Activated naive CD4-positive, alpha-beta T cell treated with anti-CD3 and anti-CD28 coated beads, Interleukin-2, amount 50 U/mL, for 24 hours (primary cell): ENCODE results near the gene SASS6.
"Not testable (repeated sequence)": the region's sequence is repeated elsewhere in the genome, so short reads cannot be mapped to it uniquely, and the experiment has no call there.

Source experiments
- H3K27ac Mint-ChIP-seq: one replicate; pipeline ENCODE4 v1.8.0; 2021; ENCODE audit warnings: mild to moderate bottlenecking, mixed read lengths
- H3K27me3 Mint-ChIP-seq: one replicate; pipeline ENCODE4 v1.8.0; 2021; ENCODE audit warnings: mixed read lengths
- H3K36me3 Mint-ChIP-seq: one replicate; pipeline ENCODE4 v1.8.0; 2021; ENCODE audit warnings: mixed read lengths
- H3K4me1 Mint-ChIP-seq: one replicate; pipeline ENCODE4 v1.8.0; 2021; ENCODE audit warnings: mixed read lengths
- H3K4me3 Mint-ChIP-seq: one replicate; pipeline ENCODE4 v1.8.0; 2021; ENCODE audit warnings: mild to moderate bottlenecking, mixed read lengths
- H3K9me3 Mint-ChIP-seq: one replicate; pipeline ENCODE4 v1.8.0; 2021; ENCODE audit warnings: mixed read lengths

Gene SASS6

GRCh38 chr1:100074604-100075395 lies 57.9 kb downstream of the SASS6 start:
- no peak overlapping the region for H3K27ac Mint-ChIP-seq
- no peak overlapping the region for H3K4me3 Mint-ChIP-seq
- peaks cover 8% of the 10 kb centered on the region for H3K4me1 Mint-ChIP-seq
- no peaks in the 10 kb centered on the region for H3K9me3 Mint-ChIP-seq
- no peaks in the 10 kb centered on the region for H3K27me3 Mint-ChIP-seq
- H3K36me3 Mint-ChIP-seq, result peaks cover 25% of the 10 kb centered on the region

- H3K27me3 Mint-ChIP-seq, result no peaks in the 10 kb centered on the region
- H3K9me3 Mint-ChIP-seq, result no peaks in the 10 kb centered on the region
- H3K4me1 Mint-ChIP-seq, result peaks cover 9% of the 10 kb centered on the region
- peaks cover 25% of the 10 kb centered on the region for H3K36me3 Mint-ChIP-seq
- no peak overlapping the region for H3K4me3 Mint-ChIP-seq
- H3K27ac Mint-ChIP-seq, result no peak overlapping the region
These were observed 59.2 kb downstream of the SASS6 start for GRCh38 chr1:100073531-100073930.

DNA sequence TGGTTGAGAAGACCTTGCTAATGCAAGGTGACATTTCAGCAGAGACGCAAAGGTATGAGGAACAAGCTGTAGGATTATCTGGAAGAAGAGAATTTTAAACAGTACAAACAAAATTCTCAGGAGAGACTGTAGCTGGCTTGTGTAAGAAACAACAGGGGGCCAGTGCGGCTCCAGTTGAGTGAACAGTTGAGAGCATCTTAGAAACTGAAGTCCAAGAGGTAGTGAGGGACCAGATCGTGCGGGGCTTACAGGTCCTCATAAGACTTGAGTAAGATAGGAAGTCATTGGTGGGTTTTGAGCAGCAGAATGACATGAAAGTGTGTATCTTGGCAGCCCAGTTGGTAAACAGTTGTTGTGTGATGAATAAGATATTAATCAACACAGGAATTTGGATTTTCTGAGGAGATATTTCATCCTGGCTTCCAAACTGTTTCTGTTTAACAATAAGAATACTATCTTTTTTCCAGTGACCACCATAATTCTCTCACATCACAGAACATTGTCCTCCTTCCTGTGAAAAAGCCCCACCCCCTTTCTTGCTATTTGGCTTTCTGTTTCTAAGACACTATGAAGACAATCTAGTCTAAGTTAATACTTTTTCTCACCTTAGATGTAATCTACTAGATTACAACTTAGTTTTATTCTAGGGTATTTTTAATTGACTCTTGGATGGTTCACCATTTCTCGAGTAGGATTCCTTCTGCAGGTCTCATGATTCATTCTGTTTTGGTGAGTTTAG lies 62.4 kb downstream of the SASS6 start:
- H3K27ac Mint-ChIP-seq, result peak overlapping the region; percentile 60
- no peaks in the 10 kb centered on the region for H3K9me3 Mint-ChIP-seq
- H3K4me1 Mint-ChIP-seq, result peaks cover 17% of the 10 kb centered on the region
- peaks cover 29% of the 10 kb centered on the region for H3K36me3 Mint-ChIP-seq
- H3K27me3 Mint-ChIP-seq, result no peaks in the 10 kb centered on the region
- H3K4me3 Mint-ChIP-seq, result no peak overlapping the region

DNA sequence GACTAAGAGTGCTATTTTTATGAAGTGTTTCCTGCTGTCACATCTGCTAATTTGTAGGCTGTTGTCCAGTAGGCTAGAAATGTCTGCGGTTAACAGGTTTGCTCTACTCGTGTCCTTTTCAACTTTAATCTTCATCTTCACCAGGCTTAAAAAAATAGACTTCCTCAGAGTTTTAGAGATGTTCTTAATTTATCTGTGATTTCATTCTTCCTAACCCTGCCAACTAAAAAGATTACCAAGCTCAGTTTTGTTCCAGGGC lies 66.8 kb downstream of the SASS6 start:
- Mint-ChIP-seq H3K4me3 (no peak overlapping the region), H3K27me3 (no peaks in the 10 kb centered on the region)

GRCh38 chr1:100065183-100065968 lies 67.4 kb downstream of the SASS6 start:
- Mint-ChIP-seq H3K36me3 (peaks cover 24% of the 10 kb centered on the region), H3K27ac (peak overlapping the region; percentile 39), H3K27me3 (no peaks in the 10 kb centered on the region), H3K4me1 (peaks cover 32% of the 10 kb centered on the region), H3K4me3 (no peak overlapping the region), H3K9me3 (no peaks in the 10 kb centered on the region)

More for the DNA sequence above, 66.8 kb downstream of the SASS6 start:
- H3K9me3 Mint-ChIP-seq, result no peaks in the 10 kb centered on the region
- H3K36me3 Mint-ChIP-seq, result peaks cover 22% of the 10 kb centered on the region
- H3K4me1 Mint-ChIP-seq, result peaks cover 27% of the 10 kb centered on the region
- peak overlapping the region; percentile 39 for H3K27ac Mint-ChIP-seq

- no peaks in the 10 kb centered on the region for H3K9me3 Mint-ChIP-seq
- no peaks in the 10 kb centered on the region for H3K27me3 Mint-ChIP-seq
- H3K27ac Mint-ChIP-seq, result no peak overlapping the region
- H3K36me3 Mint-ChIP-seq, result peaks cover 22% of the 10 kb centered on the region
- H3K4me3 Mint-ChIP-seq, result no peak overlapping the region
- peaks cover 32% of the 10 kb centered on the region for H3K4me1 Mint-ChIP-seq
These were observed 71.0 kb downstream of the SASS6 start for GRCh38 chr1:100061681-100062080.

DNA sequence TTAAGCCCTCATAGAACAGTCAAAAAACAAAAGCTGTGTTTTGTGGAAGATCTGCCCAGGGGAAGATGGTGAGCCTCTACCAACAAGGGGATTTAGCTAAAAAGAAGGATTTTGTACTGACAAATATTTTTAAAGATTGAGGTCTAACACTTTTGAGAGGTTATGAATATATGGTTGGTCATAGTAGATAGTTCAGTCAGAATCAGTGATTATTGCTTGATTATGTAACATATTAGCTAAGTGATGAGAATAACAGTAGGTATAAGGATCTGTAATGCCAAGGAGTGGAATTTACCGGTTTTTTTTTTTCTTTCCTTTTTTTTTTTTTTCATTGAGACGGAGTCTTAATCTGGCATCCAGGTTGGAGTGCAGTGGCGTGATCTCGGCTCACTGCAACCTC lies 79.0 kb downstream of the SASS6 start:
- peak overlapping the region; percentile 11 for H3K27ac Mint-ChIP-seq

DNA sequence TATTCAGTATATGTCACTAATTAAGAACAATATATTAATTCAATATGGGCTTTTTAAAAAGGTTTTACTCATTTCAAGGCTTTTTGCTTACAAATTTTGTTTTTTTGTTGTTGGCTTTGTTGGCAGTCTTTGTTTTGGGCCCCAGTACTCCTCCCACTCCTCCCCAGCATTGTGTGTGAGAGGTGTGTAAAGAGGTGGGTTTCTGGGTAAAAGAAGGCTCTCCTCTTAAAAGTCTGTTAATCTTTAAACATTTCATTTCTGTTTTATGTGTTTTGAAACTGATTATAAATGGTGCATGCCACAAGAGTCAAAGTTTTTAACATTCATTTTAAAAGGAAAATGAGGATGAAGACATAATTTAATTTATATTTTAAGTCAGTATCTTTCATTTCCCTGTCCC lies 79.6 kb downstream of the SASS6 start:
- peaks cover 18% of the 10 kb centered on the region for H3K36me3 Mint-ChIP-seq
- H3K27me3 Mint-ChIP-seq, result no peaks in the 10 kb centered on the region
- no peaks in the 10 kb centered on the region for H3K9me3 Mint-ChIP-seq
- H3K4me1 Mint-ChIP-seq, result peaks cover 56% of the 10 kb centered on the region
- H3K27ac Mint-ChIP-seq, result no peak overlapping the region
- no peak overlapping the region for H3K4me3 Mint-ChIP-seq

More for the DNA sequence above, 79.0 kb downstream of the SASS6 start:
- H3K4me3 Mint-ChIP-seq, result no peak overlapping the region
- peaks cover 15% of the 10 kb centered on the region for H3K36me3 Mint-ChIP-seq
- H3K27me3 Mint-ChIP-seq, result no peaks in the 10 kb centered on the region
- H3K4me1 Mint-ChIP-seq, result peaks cover 49% of the 10 kb centered on the region
- H3K9me3 Mint-ChIP-seq, result no peaks in the 10 kb centered on the region

DNA sequence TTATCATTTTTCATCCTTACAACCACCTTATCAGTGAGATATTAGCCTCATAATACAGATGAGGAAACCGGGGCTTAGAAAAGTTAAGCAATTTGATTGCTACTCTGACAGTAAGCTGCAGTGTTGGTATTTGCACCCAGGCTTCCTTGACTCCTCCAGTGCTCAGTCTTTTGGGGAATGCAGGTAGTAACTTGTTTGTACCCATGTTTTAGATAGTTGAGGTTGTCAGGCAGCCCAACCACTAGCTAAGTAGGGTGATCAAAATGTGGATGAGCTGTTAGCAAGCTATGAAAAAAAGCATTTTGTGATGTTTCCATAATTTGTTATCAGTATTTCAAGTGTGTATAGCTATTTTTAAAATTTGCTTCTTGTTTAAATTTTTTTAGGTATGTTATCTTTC lies 80.8 kb downstream of the SASS6 start:
- Mint-ChIP-seq H3K9me3 (no peaks in the 10 kb centered on the region), H3K36me3 (peaks cover 17% of the 10 kb centered on the region), H3K27me3 (no peaks in the 10 kb centered on the region), H3K4me1 (peaks cover 65% of the 10 kb centered on the region), H3K27ac (peak overlapping the region; percentile 31), H3K4me3 (no peak overlapping the region)

GRCh38 chr1:100051401-100051800 lies 81.3 kb downstream of the SASS6 start:
- Mint-ChIP-seq H3K9me3 (no peaks in the 10 kb centered on the region), H3K4me3 (no peak overlapping the region), H3K27ac (peak overlapping the region; percentile 31), H3K27me3 (no peaks in the 10 kb centered on the region), H3K4me1 (peaks cover 65% of the 10 kb centered on the region), H3K36me3 (peaks cover 14% of the 10 kb centered on the region)

DNA sequence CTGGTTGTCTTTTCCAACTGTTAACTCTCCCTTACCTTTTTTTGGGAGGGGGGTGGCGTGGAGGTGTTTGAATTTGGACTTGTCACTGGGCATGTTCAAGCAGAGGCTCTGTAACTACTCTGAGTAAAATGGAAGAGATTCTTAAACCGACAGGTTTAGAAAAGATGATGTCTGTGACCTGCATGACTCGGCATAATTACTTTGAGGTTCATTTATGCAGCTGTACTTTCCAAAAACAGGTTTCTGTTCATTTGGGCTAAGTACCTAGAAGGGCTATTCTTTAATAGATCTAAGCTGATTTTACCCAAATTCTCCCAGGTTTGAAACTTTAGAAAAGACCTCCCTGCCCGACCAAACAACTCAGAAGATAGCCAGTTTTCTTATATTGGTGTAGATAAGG lies 82.6 kb downstream of the SASS6 start:
- H3K36me3 Mint-ChIP-seq, result peaks cover 14% of the 10 kb centered on the region
- peak overlapping the region; percentile 80 for H3K27ac Mint-ChIP-seq
- H3K27me3 Mint-ChIP-seq, result no peaks in the 10 kb centered on the region
- H3K4me1 Mint-ChIP-seq, result peaks cover 71% of the 10 kb centered on the region
- H3K4me3 Mint-ChIP-seq, result peak overlapping the region; percentile 30
- H3K9me3 Mint-ChIP-seq, result no peaks in the 10 kb centered on the region

GRCh38 chr1:100047235-100047708 lies 85.5 kb downstream of the SASS6 start:
- Mint-ChIP-seq H3K4me3 (peak overlapping the region; percentile 75), H3K27ac (peak overlapping the region; percentile 87), H3K36me3 (peaks cover 18% of the 10 kb centered on the region), H3K4me1 (peaks cover 88% of the 10 kb centered on the region)
- H3K9me3 Mint-ChIP-seq, H3K27me3 Mint-ChIP-seq: not testable (repeated sequence)

GRCh38 chr1:100045206-100045605 lies 87.5 kb downstream of the SASS6 start:
- Mint-ChIP-seq H3K4me1 (peaks cover 98% of the 10 kb centered on the region), H3K27me3 (no peaks in the 10 kb centered on the region), H3K36me3 (peaks cover 20% of the 10 kb centered on the region), H3K9me3 (no peaks in the 10 kb centered on the region), H3K4me3 (peak overlapping the region; percentile 71), H3K27ac (peak overlapping the region; percentile 72)

DNA sequence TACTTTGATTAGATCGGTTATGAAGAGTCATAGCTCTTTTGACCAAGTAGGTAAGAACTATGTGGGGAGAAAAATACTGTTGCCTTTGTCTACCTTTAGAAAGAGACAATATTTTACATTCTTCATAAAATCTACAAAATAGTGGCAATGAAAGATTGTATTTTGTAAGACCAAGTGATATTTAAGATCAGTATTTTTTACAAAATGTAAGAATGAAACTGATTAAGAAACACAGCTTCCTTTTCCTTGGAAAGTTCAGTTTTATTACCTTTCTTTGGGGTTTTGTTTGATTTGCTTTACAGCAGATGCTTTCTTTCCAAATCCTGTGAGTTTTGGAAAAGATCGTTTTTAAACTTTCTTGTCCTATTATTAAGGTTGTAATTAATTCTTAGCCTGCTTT lies 93.1 kb downstream of the SASS6 start:
- Mint-ChIP-seq H3K9me3 (no peaks in the 10 kb centered on the region), H3K4me1 (peaks cover 73% of the 10 kb centered on the region), H3K27me3 (no peaks in the 10 kb centered on the region), H3K4me3 (peak overlapping the region; percentile 99), H3K27ac (peak overlapping the region; percentile 100), H3K36me3 (peaks cover 14% of the 10 kb centered on the region)

DNA sequence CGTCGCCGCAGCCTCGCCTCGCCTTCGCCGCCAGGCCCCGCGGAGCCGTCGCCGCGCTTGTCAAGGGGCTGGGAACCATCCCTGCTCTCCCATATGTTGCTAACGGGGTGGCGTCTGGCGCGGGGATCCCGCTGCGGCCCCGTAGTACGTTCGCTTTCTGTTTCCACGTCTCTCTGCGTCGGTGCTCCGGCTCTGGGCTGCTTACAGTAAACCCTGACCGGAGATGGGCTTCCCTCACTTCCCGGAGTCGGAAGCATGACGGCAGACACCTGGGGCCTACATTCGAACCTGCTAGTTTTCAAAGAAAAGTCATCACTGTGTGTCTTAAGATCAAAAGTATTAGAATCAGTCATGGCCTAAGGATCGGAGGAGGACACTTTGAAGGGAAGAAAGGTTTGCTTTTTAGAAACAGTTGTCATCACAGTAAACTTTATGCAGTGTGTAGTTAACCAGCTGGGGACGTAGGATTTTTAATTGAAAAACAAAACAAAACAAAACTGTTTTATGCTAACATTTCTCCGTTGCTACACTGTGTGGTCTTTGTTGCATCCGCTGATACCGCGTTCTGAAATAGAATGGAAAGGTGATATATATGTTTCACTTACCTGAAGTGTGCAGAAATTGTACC lies 94.0 kb downstream of the SASS6 start:
- H3K27me3 Mint-ChIP-seq, result no peaks in the 10 kb centered on the region
- H3K27ac Mint-ChIP-seq, result peak overlapping the region; percentile 100
- H3K36me3 Mint-ChIP-seq, result peaks cover 10% of the 10 kb centered on the region
- peaks cover 65% of the 10 kb centered on the region for H3K4me1 Mint-ChIP-seq
- no peaks in the 10 kb centered on the region for H3K9me3 Mint-ChIP-seq
- H3K4me3 Mint-ChIP-seq, result peak overlapping the region; percentile 99
